ENCODE measurements around the gene GNAS. TPM values are rescaled to one million over a fixed set of nuclear protein-coding genes. Genes with fewer than 3 reads are reported as not detected.

The GNAS gene
- total and polyA plus RNA-seq, 10 of the 15 experiments (the other 5 are each of a cell fraction or from before 2014, with no cell fraction given), result 209 to 950 (median 394) TPM

- peak overlapping the region; percentile 67 for H3K4me3 ChIP-seq
- no TSS peak for BruUV-seq (replicated peaks)
- H3K36me3 ChIP-seq (ENCODE audit: control insufficient read depth in 2 of 2, insufficient read depth in 2 of 2, low read length in 1 of 2), result peaks cover 26 to 64% of the 10 kb centered on the region in 2 experiments
- POLR2A ChIA-PET, result interaction anchor here (0.6 to 2.5 kb wide), 22 partner anchors 9 to 1146 kb away, joined by 3 to 19 read pairs (median 4); partner anchors contain the start of genes ATP5F1E, NELFCD and PRELID3B
- CTCF ChIA-PET, result interaction anchor here (0.5 to 1.9 kb wide), 14 partner anchors 9 to 1290 kb away, joined by 3 to 10 read pairs (median 4); partner anchors contain the start of genes ATP5F1E, NELFCD and STX16
- H2AFZ ChIP-seq (ENCODE audit: control insufficient read depth, low read depth, low read length), result no peak overlapping the region; the same call in 1 of the 2 replicates
- H3K79me2 ChIP-seq (ENCODE audit: control insufficient read depth, insufficient read depth, low read length), result peaks cover 20% of the 10 kb centered on the region
- FAIRE-seq, result peak; percentile 97
- DNase-seq (ENCODE audit: low read depth, low spot score), result peak; percentile 98
- H3K27ac ChIP-seq (ENCODE audit: control insufficient read depth, insufficient read depth), result peak overlapping the region; percentile 96
- under 1% methylated on average over 13 of the region's 13 CpGs for WGBS (ENCODE audit: insufficient coverage, insufficient replicate concordance, low lambda C conversion rate, missing lambda C conversion rate)
- SMC1A ChIA-PET (ENCODE audit: uncharacterized antibody, unreplicated experiment), result interaction anchor here (0.8 to 2.5 kb wide), 17 partner anchors 9 to 133 kb away, joined by 3 to 28 read pairs (median 8); partner anchors contain the start of gene ATP5F1E
- no peaks in the 10 kb centered on the region for H3K27me3 ChIP-seq (replicated peaks in 1 of 2; ENCODE audit: control insufficient read depth in 2 of 2, insufficient read depth in 2 of 2, low read length in 1 of 2)
- intact Hi-C loops (cut with micrococcal nuclease; ENCODE audit: unreplicated experiment), result loop anchor here (1.0 to 5.0 kb wide), 4 partner anchors 15 to 125 kb away; partner anchors contain the start of genes ATP5F1E and CTSZ
- H3K9ac ChIP-seq (ENCODE audit: control insufficient read depth, insufficient read depth, low read length), result peak overlapping the region; percentile 71
- H4K20me1 ChIP-seq (ENCODE audit: control insufficient read depth, insufficient read depth), result no peaks in the 10 kb centered on the region
- peak overlapping the region; percentile 78 for H3K4me2 ChIP-seq (ENCODE audit: control insufficient read depth, insufficient read depth)
- RAD21 ChIA-PET (ENCODE audit: unreplicated experiment), result interaction anchor here (0.8 to 2.7 kb wide), 18 partner anchors 8 to 135 kb away, joined by 3 to 25 read pairs (median 4); partner anchors contain the start of genes ATP5F1E and NELFCD
- H3K9me3 ChIP-seq (replicated peaks; ENCODE audit: control insufficient read depth, insufficient read depth, low read length), result no peaks in the 10 kb centered on the region
- in situ Hi-C loops (cut with MboI), result loop anchor here (5.0 kb wide), 1 partner anchor 75 kb away; the partner anchor contains the start of gene NELFCD
- ATAC-seq, result peak; percentile 88
- H3K4me1 ChIP-seq (ENCODE audit: control insufficient read depth, insufficient read depth, low read length), result peaks cover 54% of the 10 kb centered on the region
- TF ChIP-seq NRF1 (conservative IDR thresholded peaks at IDR 0.05; ENCODE audit: low read depth, low read length), result no peak
- no peak for TF ChIP-seq HDAC6 (IDR thresholded peaks at IDR 0.05; ENCODE audit: unreplicated experiment)
- TF ChIP-seq CBX5 (IDR thresholded peaks at IDR 0.05; ENCODE audit: low read depth), result peak; percentile 86
- no peak for TF ChIP-seq SUPT20H (IDR thresholded peaks at IDR 0.05; ENCODE audit: borderline replicate concordance, control insufficient read depth, low read depth, low read length)
- peak; percentile 81 for TF ChIP-seq YY1 (IDR thresholded peaks at IDR 0.05; ENCODE audit: low read depth, low read length)
- no peak for TF ChIP-seq USF2 (IDR thresholded peaks at IDR 0.05; ENCODE audit: borderline replicate concordance, low read depth, low read length)
- peak; percentile 35 for TF ChIP-seq GATAD2B (conservative IDR thresholded peaks at IDR 0.05; ENCODE audit: low read depth)
- TF ChIP-seq RCOR1 (conservative IDR thresholded peaks at IDR 0.05; ENCODE audit: low read depth, low read length), result no peak
- peak; percentile 64; the same call in 1 of the 2 replicates for TF ChIP-seq MLLT1 (IDR thresholded peaks at IDR 0.05)
- TF ChIP-seq ZBED1 (IDR thresholded peaks at IDR 0.05; ENCODE audit: borderline replicate concordance), result peak; percentile 61; the same call in 1 of the 2 replicates
- no peak for TF ChIP-seq JUND (IDR thresholded peaks at IDR 0.05; ENCODE audit: low read depth, low read length)
- peak; percentile 100 for TF ChIP-seq MEF2A (IDR thresholded peaks at IDR 0.05; ENCODE audit: insufficient read depth, low read depth, low read length)
- peak; percentile 73 for TF ChIP-seq DPF2 (IDR thresholded peaks at IDR 0.05)
- TF ChIP-seq POU2F2 (IDR thresholded peaks at IDR 0.05; ENCODE audit: borderline replicate concordance, low read depth, low read length), result peak; percentile 8; the same call in 1 of the 3 replicates
- 0 out of 2 replicates have a peak, but pooled peaks have one; percentile 7 for TF ChIP-seq REST (IDR thresholded peaks at IDR 0.05; ENCODE audit: low read depth, low read length)
- no peak for TF ChIP-seq ZNF274 (IDR thresholded peaks at IDR 0.05; ENCODE audit: insufficient read depth, insufficient read length)
- TF ChIP-seq FOXK2 (IDR thresholded peaks at IDR 0.05), result no peak
Measured at GRCh38 chr20:58907320-58908137, 55.0 kb downstream of the GNAS start.
